Measurements from ENCODE around the gene TP53BP1.

DNA sequence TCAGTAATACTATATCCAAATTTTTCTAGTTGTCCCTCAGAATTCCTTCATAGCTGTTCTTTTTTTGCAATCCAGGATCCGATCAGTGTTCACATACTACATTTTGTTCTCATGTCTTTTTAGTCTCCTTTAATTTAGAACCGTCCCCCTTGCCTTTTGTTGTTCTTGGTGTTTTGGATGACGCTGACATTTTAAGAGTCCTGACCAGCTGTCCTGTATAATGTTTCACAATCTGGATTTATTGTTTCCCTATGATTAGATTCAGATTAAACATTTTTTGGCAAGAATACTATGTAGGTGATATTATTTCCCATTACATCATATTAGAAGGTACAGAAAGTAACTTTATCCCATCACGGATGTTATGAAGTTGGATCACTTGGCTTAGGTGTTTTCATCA, 110.6 kb downstream of the TP53BP1 start:
- TF ChIP-seq, protein P1, sequence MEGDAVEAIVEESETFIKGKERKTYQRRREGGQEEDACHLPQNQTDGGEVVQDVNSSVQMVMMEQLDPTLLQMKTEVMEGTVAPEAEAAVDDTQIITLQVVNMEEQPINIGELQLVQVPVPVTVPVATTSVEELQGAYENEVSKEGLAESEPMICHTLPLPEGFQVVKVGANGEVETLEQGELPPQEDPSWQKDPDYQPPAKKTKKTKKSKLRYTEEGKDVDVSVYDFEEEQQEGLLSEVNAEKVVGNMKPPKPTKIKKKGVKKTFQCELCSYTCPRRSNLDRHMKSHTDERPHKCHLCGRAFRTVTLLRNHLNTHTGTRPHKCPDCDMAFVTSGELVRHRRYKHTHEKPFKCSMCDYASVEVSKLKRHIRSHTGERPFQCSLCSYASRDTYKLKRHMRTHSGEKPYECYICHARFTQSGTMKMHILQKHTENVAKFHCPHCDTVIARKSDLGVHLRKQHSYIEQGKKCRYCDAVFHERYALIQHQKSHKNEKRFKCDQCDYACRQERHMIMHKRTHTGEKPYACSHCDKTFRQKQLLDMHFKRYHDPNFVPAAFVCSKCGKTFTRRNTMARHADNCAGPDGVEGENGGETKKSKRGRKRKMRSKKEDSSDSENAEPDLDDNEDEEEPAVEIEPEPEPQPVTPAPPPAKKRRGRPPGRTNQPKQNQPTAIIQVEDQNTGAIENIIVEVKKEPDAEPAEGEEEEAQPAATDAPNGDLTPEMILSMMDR (IDR thresholded peaks at IDR 0.05 in 2 of 3, conservative IDR thresholded peaks at IDR 0.05 in 1 of 3; ENCODE audit: borderline replicate concordance in 1 of 3, insufficient read depth in 1 of 3, low read depth in 2 of 3, low read length in 2 of 3) = no peak
- no peak for TF ChIP-seq YY1 (IDR thresholded peaks at IDR 0.05; ENCODE audit: extremely low read depth, insufficient replicate concordance, low read depth, low read length)
- TF ChIP-seq RAD21 (IDR thresholded peaks at IDR 0.05; ENCODE audit: low read depth) = no peak
- no peak for TF ChIP-seq POLR2A (IDR thresholded peaks at IDR 0.05; ENCODE audit: borderline replicate concordance, extremely low read depth, insufficient read depth, insufficient read length)
- no peak for TF ChIP-seq POLR2AphosphoS5 (IDR thresholded peaks at IDR 0.05; ENCODE audit: low read depth, low read length)
- TF ChIP-seq EZH2 (IDR thresholded peaks at IDR 0.05) = no peak
- no peak for TF ChIP-seq JUND (IDR thresholded peaks at IDR 0.05)
- TF ChIP-seq TCF7L2 (IDR thresholded peaks at IDR 0.05; ENCODE audit: borderline replicate concordance, extremely low read depth, insufficient read depth, insufficient read length) = no peak
- no peak for TF ChIP-seq EZH2phosphoT487 (IDR thresholded peaks at IDR 0.05; ENCODE audit: borderline replicate concordance)
- no peak for TF ChIP-seq ZBTB33 (IDR thresholded peaks at IDR 0.05; ENCODE audit: extremely low read depth, insufficient replicate concordance, low read length)
- no peak for TF ChIP-seq REST (IDR thresholded peaks at IDR 0.05; ENCODE audit: low read depth)
- no peak for TF ChIP-seq SP1 (IDR thresholded peaks at IDR 0.05; ENCODE audit: low read depth)

Data from HCT116 (cell line).